ENCODE results near the gene NLRC3.

- TF ChIP-seq CTCF (IDR thresholded peaks at IDR 0.05) (no peak), EZH2 (IDR thresholded peaks at IDR 0.05; ENCODE audit: borderline replicate concordance, insufficient read depth, low read depth, low read length, poor library complexity, severe bottlenecking) (no peak)
These were observed 12.9 kb upstream of the NLRC3 start for GRCh38 chr16:3589991-3590701.
